GM23338 (cell line): ENCODE data around the gene RABL3. TPM values are rescaled to one million over a fixed set of nuclear protein-coding genes. Genes with fewer than 3 reads are reported as not detected.

Experiments
- ATAC-seq: fragments of 200-7000 bp; cut with Tn5 transposase; 3 replicates; pipeline ENCODE4 v1.9.1; 2020
- DNase-seq: peaks from one replicate; pipeline ENCODE4 v3.0.0-alpha.2; 2015; ENCODE audit warnings: low spot score
- H2AFZ ChIP-seq: fragments of 200-600 bp; sonication (generic); 2 replicates; pipeline ENCODE4 v1.8.0; 2016; ENCODE audit warnings: antibody characterized with exemption, mild to moderate bottlenecking, moderate library complexity
- H3F3A ChIP-seq: fragments of 200-600 bp; sonication (generic); replicated peaks from 2 replicates; pipeline ENCODE4 v1.8.0; 2017; ENCODE audit warnings: antibody characterized with exemption, mixed run types, low read depth
- H3K27ac ChIP-seq: fragments of 200-600 bp; sonication (generic); 2 replicates; pipeline ENCODE4 v1.6.1; 2016; ENCODE audit warnings: low read depth
- H3K27me3 ChIP-seq: fragments of 200-600 bp; sonication (generic); 2 replicates; pipeline ENCODE4 v1.8.0; 2016; ENCODE audit warnings: mild to moderate bottlenecking, mixed run types, moderate library complexity; ENCODE audit not compliant: insufficient read depth
- H3K36me3 ChIP-seq: fragments of 200-600 bp; sonication (generic); 2 replicates; pipeline ENCODE4 v1.8.0; 2016; ENCODE audit warnings: mild to moderate bottlenecking; ENCODE audit not compliant: insufficient read depth
- H3K4me1 ChIP-seq: fragments of 200-600 bp; sonication (generic); 2 replicates; pipeline ENCODE4 v1.8.0; 2016; ENCODE audit warnings: mild to moderate bottlenecking, moderate library complexity; ENCODE audit not compliant: insufficient read depth
- H3K4me2 ChIP-seq: fragments of 200-600 bp; sonication (generic); 2 replicates; pipeline ENCODE4 v1.7.1; 2017; ENCODE audit warnings: mixed run types
- H3K4me3 ChIP-seq: fragments of 200-600 bp; sonication (generic); 2 replicates; pipeline ENCODE4 v1.6.1; 2016; ENCODE audit warnings: mixed run types
- H3K79me2 ChIP-seq: fragments of 200-600 bp; sonication (generic); replicated peaks from 2 replicates; pipeline ENCODE4 v1.8.0; 2017; ENCODE audit warnings: mild to moderate bottlenecking; ENCODE audit not compliant: insufficient read depth
- H3K9me2 ChIP-seq: fragments of 200-600 bp; sonication (generic); 2 replicates; pipeline ENCODE4 v1.8.0; 2017; ENCODE audit not compliant: insufficient read depth
- H4K20me1 ChIP-seq: fragments of 200-600 bp; sonication (generic); replicated peaks from 2 replicates; pipeline ENCODE4 v1.8.0; 2017; ENCODE audit warnings: mild to moderate bottlenecking; ENCODE audit not compliant: insufficient read depth
- H3K27ac Mint-ChIP-seq: 2 replicates; pipeline ENCODE4 v1.8.0; 2020; ENCODE audit warnings: inconsistent platforms, mild to moderate bottlenecking, moderate library complexity, mixed read lengths
- H3K27me3 Mint-ChIP-seq: 3 replicates; pipeline ENCODE4 v1.8.0; 2022; ENCODE audit warnings: low read depth, mild to moderate bottlenecking, moderate library complexity, mixed read lengths, inconsistent platforms; ENCODE audit not compliant: insufficient read depth, poor library complexity
- H3K36me3 Mint-ChIP-seq: 3 replicates; pipeline ENCODE4 v1.8.0; 2021; ENCODE audit warnings: low read depth, mild to moderate bottlenecking, inconsistent platforms, moderate library complexity, mixed read lengths
- H3K4me1 Mint-ChIP-seq: 3 replicates; pipeline ENCODE4 v1.8.0; 2020; ENCODE audit warnings: mild to moderate bottlenecking, inconsistent platforms, mixed read lengths
- H3K4me3 Mint-ChIP-seq: 3 replicates; pipeline ENCODE4 v1.8.0; 2021; ENCODE audit warnings: moderate library complexity, mild to moderate bottlenecking, inconsistent platforms, mixed read lengths
- H3K9me3 Mint-ChIP-seq: 3 replicates; pipeline ENCODE4 v1.8.0; 2020; ENCODE audit warnings: moderate library complexity, mild to moderate bottlenecking, inconsistent platforms, mixed read lengths
- CREB1 ChIP-seq: fragments of 250-450 bp; sonication (Bioruptor Pico); IDR thresholded peaks from 2 replicates; pipeline ENCODE4 v1.5.0; 2020; ENCODE audit warnings: low read depth, mild to moderate bottlenecking, moderate library complexity
- CTCF ChIP-seq, 2 experiments: fragments of 200-600 bp in 1 of 2; sonication (generic) in 1 of 2; conservative IDR thresholded peaks; 2 replicates each; pipeline versions ENCODE4 v1.5.1 to v1.6.1; 2016 to 2017; ENCODE audit warnings: antibody characterized with exemption in 2 of 2, low read depth in 2 of 2, mild to moderate bottlenecking in 2 of 2, moderate library complexity in 1 of 2
- ETS1 ChIP-seq: IDR thresholded peaks from 2 replicates; pipeline ENCODE4 v1.6.1; 2016; ENCODE audit warnings: antibody characterized with exemption
- EZH2 ChIP-seq: fragments of 200-600 bp; sonication (generic); IDR thresholded peaks from one replicate; pipeline ENCODE4 v1.8.0; 2017; ENCODE audit warnings: antibody characterized with exemption, mild to moderate bottlenecking, low read depth; ENCODE audit not compliant: unreplicated experiment
- EZH2phosphoT487 ChIP-seq: fragments of 200-600 bp; sonication (generic); IDR thresholded peaks from one replicate; pipeline ENCODE4 v1.8.1; 2018; ENCODE audit warnings: antibody characterized with exemption; ENCODE audit not compliant: unreplicated experiment
- JUNB ChIP-seq: IDR thresholded peaks from one replicate; pipeline ENCODE4 v1.6.1; 2016; ENCODE audit warnings: antibody characterized with exemption; ENCODE audit not compliant: unreplicated experiment
- NANOG ChIP-seq: IDR thresholded peaks from 2 replicates; pipeline ENCODE4 v1.6.1; 2016; ENCODE audit warnings: antibody characterized with exemption, borderline replicate concordance
- POLR2AphosphoS5 ChIP-seq: IDR thresholded peaks from 2 replicates; pipeline ENCODE4 v1.6.1; 2016; ENCODE audit warnings: antibody characterized with exemption, low read depth
- REST ChIP-seq: IDR thresholded peaks from one replicate; pipeline ENCODE4 v1.6.1; 2018; ENCODE audit warnings: antibody characterized with exemption; ENCODE audit not compliant: unreplicated experiment
- STAT1 ChIP-seq: IDR thresholded peaks from one replicate; pipeline ENCODE4 v1.6.1; 2016; ENCODE audit warnings: antibody characterized with exemption; ENCODE audit not compliant: unreplicated experiment
- ZNF331 ChIP-seq: fragments of 250-450 bp; sonication (Bioruptor Pico); IDR thresholded peaks from 2 replicates; pipeline ENCODE4 v1.5.0; 2020; ENCODE audit warnings: low read depth, mild to moderate bottlenecking, moderate library complexity
- polyA plus RNA-seq: library from polyadenylated mRNA; unstranded; fragments of >200 nt; fragmentation: Nextera tagmentation; extraction: Ambion mirVana; gene quantifications from 2 replicates; pipeline ENCODE4 v1.2.1, GENCODE V29; 2016
- total RNA-seq: library from RNA; depleted of rRNA; stranded (reverse); fragments of >200 nt; shearing (Covaris generic); gene quantifications from 2 replicates; pipeline ENCODE4 v1.2.3, GENCODE V29; 2014

RABL3 gene
- total and polyA plus RNA-seq, 2 experiments from 2014 or later = 7.8 to 9.8 TPM

GRCh38 chr3:120753810-120754209, 11.5 kb upstream of the RABL3 start:
- Histone ChIP-seq H2AFZ (no peak overlapping the region), H4K20me1 (peaks cover 9% of the 10 kb centered on the region; the same call in 1 of the 2 replicates), H3K4me3 (no peak overlapping the region), H3F3A (no peaks in the 10 kb centered on the region), H3K27ac (no peak overlapping the region), H3K4me2 (no peak overlapping the region), H3K79me2 (peaks cover 100% of the 10 kb centered on the region), H3K4me1 (peaks cover 12% of the 10 kb centered on the region), H3K27me3 (no peaks in the 10 kb centered on the region), H3K9me2 (no peaks in the 10 kb centered on the region), H3K36me3 (peaks cover 15% of the 10 kb centered on the region; the same call in 1 of the 2 replicates)
- Mint-ChIP-seq H3K4me3 (no peak overlapping the region), H3K4me1 (peaks cover 37% of the 10 kb centered on the region), H3K27ac (peak overlapping the region; percentile 63), H3K9me3 (peaks cover 8% of the 10 kb centered on the region; the same call in 2 of the 3 replicates), H3K27me3 (no peaks in the 10 kb centered on the region), H3K36me3 (peaks cover 81% of the 10 kb centered on the region)
- ATAC-seq = no peak
- TF ChIP-seq CTCF (conservative IDR thresholded peaks at IDR 0.05; ENCODE audit: low read depth in 2 of 2) (no peak), EZH2 (no peak), NANOG (no peak), ZNF331 (CRISPR knock-in tag) (no peak), CREB1 (CRISPR knock-in tag) (no peak), REST (no peak), JUNB (no peak), STAT1 (no peak)
- no peak for DNase-seq

- Histone ChIP-seq H3F3A (no peaks in the 10 kb centered on the region), H3K36me3 (peaks cover 15% of the 10 kb centered on the region; the same call in 1 of the 2 replicates), H3K79me2 (peaks cover 100% of the 10 kb centered on the region), H3K27me3 (no peaks in the 10 kb centered on the region), H3K4me3 (no peak overlapping the region), H3K9me2 (no peaks in the 10 kb centered on the region), H3K4me2 (no peak overlapping the region), H3K4me1 (peaks cover 12% of the 10 kb centered on the region), H3K27ac (no peak overlapping the region), H2AFZ (no peak overlapping the region), H4K20me1 (peaks cover 9% of the 10 kb centered on the region; the same call in 1 of the 2 replicates)
- H3K27me3 Mint-ChIP-seq = no peaks in the 10 kb centered on the region
- H3K4me3 Mint-ChIP-seq = no peak overlapping the region
- 0 out of 2 replicates have a peak overlapping the region, but pooled peaks have one; percentile 8 for H3K27ac Mint-ChIP-seq
- peaks cover 3% of the 10 kb centered on the region; the same call in 2 of the 3 replicates for H3K9me3 Mint-ChIP-seq
- H3K4me1 Mint-ChIP-seq = peaks cover 37% of the 10 kb centered on the region
- no peak for ATAC-seq
- H3K36me3 Mint-ChIP-seq = peaks cover 78% of the 10 kb centered on the region
- no peak for DNase-seq
- no peak for TF ChIP-seq ETS1
- TF ChIP-seq POLR2AphosphoS5 = no peak
- TF ChIP-seq EZH2 = no peak
- TF ChIP-seq EZH2phosphoT487 = no peak
- TF ChIP-seq ZNF331 (CRISPR knock-in tag) = no peak
- TF ChIP-seq STAT1 = no peak
- no peak for TF ChIP-seq CREB1 (CRISPR knock-in tag)
- no peak for TF ChIP-seq REST
Measured at GRCh38 chr3:120752865-120753264, 10.5 kb upstream of the RABL3 start.
